Testis (tissue), 2 donors: ENCODE measurements around the gene SSU72.

Experiments
- POLR2A ChIP-seq: fragments of 450-650 bp; IDR thresholded peaks from one replicate; pipeline ENCODE4 v1.6.1; 2017; ENCODE audit warnings: antibody characterized with exemption, mild to moderate bottlenecking, moderate library complexity
- TF ChIP-seq, protein P1 (sequence below), 3 experiments: fragments of 450-650 bp in 2 of 3; fragments of 200-600 bp in 1 of 3; sonication (generic) in 1 of 3; IDR thresholded peaks; one replicate each; pipeline ENCODE4 v1.5.1; 2016 to 2019; ENCODE audit warnings: antibody characterized with exemption in 3 of 3, mild to moderate bottlenecking in 2 of 3, moderate library complexity in 1 of 3

DNA sequence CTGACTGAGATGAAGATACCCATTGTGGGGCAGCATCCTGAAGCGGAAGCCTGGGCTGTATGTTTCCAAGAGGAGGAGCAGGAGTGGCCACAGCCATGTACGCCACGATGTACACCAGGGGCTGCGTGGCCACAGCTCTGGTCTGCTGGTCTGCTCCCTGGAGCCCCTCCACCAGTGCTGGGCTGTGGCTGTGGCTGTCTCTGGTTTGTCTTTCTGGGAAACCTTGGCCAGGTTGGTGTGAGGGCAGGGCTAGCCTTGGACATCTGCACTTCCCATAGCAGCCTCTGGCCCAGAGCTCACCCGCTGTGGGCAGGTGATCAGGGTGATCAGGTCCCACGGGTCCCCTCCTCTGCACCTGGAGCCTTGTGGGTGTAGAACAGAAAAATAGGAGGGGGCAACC lies 43.3 kb upstream of the SSU72 start:
- TF ChIP-seq, protein P1, sequence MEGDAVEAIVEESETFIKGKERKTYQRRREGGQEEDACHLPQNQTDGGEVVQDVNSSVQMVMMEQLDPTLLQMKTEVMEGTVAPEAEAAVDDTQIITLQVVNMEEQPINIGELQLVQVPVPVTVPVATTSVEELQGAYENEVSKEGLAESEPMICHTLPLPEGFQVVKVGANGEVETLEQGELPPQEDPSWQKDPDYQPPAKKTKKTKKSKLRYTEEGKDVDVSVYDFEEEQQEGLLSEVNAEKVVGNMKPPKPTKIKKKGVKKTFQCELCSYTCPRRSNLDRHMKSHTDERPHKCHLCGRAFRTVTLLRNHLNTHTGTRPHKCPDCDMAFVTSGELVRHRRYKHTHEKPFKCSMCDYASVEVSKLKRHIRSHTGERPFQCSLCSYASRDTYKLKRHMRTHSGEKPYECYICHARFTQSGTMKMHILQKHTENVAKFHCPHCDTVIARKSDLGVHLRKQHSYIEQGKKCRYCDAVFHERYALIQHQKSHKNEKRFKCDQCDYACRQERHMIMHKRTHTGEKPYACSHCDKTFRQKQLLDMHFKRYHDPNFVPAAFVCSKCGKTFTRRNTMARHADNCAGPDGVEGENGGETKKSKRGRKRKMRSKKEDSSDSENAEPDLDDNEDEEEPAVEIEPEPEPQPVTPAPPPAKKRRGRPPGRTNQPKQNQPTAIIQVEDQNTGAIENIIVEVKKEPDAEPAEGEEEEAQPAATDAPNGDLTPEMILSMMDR (IDR thresholded peaks at IDR 0.05) = no peak
- no peak for TF ChIP-seq POLR2A
